WTC11 (cell line): ENCODE data around the gene GNA14. TPM values are rescaled to one million over a fixed set of nuclear protein-coding genes. Genes with fewer than 3 reads are reported as not detected.

Source experiments
- ATAC-seq: fragments of 200-7000 bp; cut with Tn5 transposase; 2 replicates; pipeline ENCODE4 v1.10.0; 2021; ENCODE audit warnings: mild to moderate bottlenecking, moderate library complexity
- CTCF ChIA-PET: fragments of 300-600 bp; sonication (Branson Sonifier 250); formaldehyde crosslinking; loops from one replicate; lab custom pipeline; 2021; ENCODE audit warnings: antibody characterized with exemption; lab: Charles Lee
- POLR2A ChIA-PET: fragments of 350-600 bp; sonication (Branson Sonifier 250); formaldehyde crosslinking; loops from one replicate; lab custom pipeline; 2021; ENCODE audit warnings: antibody characterized with exemption; lab: Charles Lee
- DNase-seq: peaks from one replicate; pipeline ENCODE4 v3.0.0; 2021; ENCODE audit warnings: low spot score
- H3K27ac Mint-ChIP-seq: 2 replicates; pipeline ENCODE4 v1.8.0; 2021; ENCODE audit warnings: mixed read lengths
- H3K27me3 Mint-ChIP-seq: 2 replicates; pipeline ENCODE4 v1.8.0; 2021; ENCODE audit warnings: low read depth, mild to moderate bottlenecking, moderate library complexity, mixed read lengths
- H3K36me3 Mint-ChIP-seq: 2 replicates; pipeline ENCODE4 v1.8.0; 2021; ENCODE audit warnings: mixed read lengths
- H3K4me1 Mint-ChIP-seq: 2 replicates; pipeline ENCODE4 v1.8.0; 2022; ENCODE audit warnings: mixed read lengths
- H3K4me3 Mint-ChIP-seq: 2 replicates; pipeline ENCODE4 v1.8.0; 2021; ENCODE audit warnings: mild to moderate bottlenecking, moderate library complexity, mixed read lengths
- H3K9me3 Mint-ChIP-seq: 2 replicates; pipeline ENCODE4 v1.8.0; 2021; ENCODE audit warnings: mixed read lengths
- ATF1 ChIP-seq: sonication (generic); formaldehyde crosslinking; IDR thresholded peaks from 2 replicates; pipeline ENCODE4 v1.8.1; 2023; ENCODE audit warnings: mild to moderate bottlenecking, moderate library complexity, missing genetic modification reagents
- ATF2 ChIP-seq: sonication (generic); formaldehyde crosslinking; IDR thresholded peaks from 2 replicates; pipeline ENCODE4 v1.8.1; 2022; ENCODE audit warnings: low read depth, missing genetic modification reagents, borderline replicate concordance
- CBFB ChIP-seq: sonication (generic); formaldehyde crosslinking; IDR thresholded peaks from 2 replicates; pipeline ENCODE4 v1.8.1; 2022; ENCODE audit warnings: mild to moderate bottlenecking, low read depth, missing genetic modification reagents
- ETV6 ChIP-seq: sonication (generic); formaldehyde crosslinking; IDR thresholded peaks from 2 replicates; pipeline ENCODE4 v1.8.1; 2022; ENCODE audit warnings: mild to moderate bottlenecking, missing genetic modification reagents
- HMGXB4 ChIP-seq: sonication (generic); formaldehyde crosslinking; IDR thresholded peaks from 2 replicates; pipeline ENCODE4 v1.8.1; 2023; ENCODE audit warnings: mild to moderate bottlenecking, moderate library complexity, missing genetic modification reagents
- IRF2 ChIP-seq: sonication (generic); formaldehyde crosslinking; IDR thresholded peaks from 2 replicates; pipeline ENCODE4 v1.8.0; 2022; ENCODE audit warnings: low read depth, missing genetic modification reagents, borderline replicate concordance
- JAZF1 ChIP-seq: fragments of 250-450 bp; sonication (Bioruptor Pico); IDR thresholded peaks from 2 replicates; pipeline ENCODE4 v1.9.0; 2021; ENCODE audit warnings: moderate library complexity, mild to moderate bottlenecking, inconsistent platforms
- NFATC4 ChIP-seq: fragments of 250-450 bp; sonication (Bioruptor Pico); IDR thresholded peaks from 2 replicates; pipeline ENCODE4 v1.9.0; 2021; ENCODE audit warnings: mild to moderate bottlenecking
- NFE2L1 ChIP-seq: sonication (generic); formaldehyde crosslinking; IDR thresholded peaks from 2 replicates; pipeline ENCODE4 v1.8.1; 2023; ENCODE audit warnings: missing genetic modification reagents
- SMAD4 ChIP-seq: sonication (generic); formaldehyde crosslinking; IDR thresholded peaks from 2 replicates; pipeline ENCODE4 v1.8.0; 2022; ENCODE audit warnings: mild to moderate bottlenecking, missing genetic modification reagents
- TCF7 ChIP-seq: sonication (generic); formaldehyde crosslinking; IDR thresholded peaks from 2 replicates; pipeline ENCODE4 v1.8.0; 2022; ENCODE audit warnings: mild to moderate bottlenecking, low read depth, missing genetic modification reagents, moderate library complexity
- TEAD1 ChIP-seq: sonication (generic); formaldehyde crosslinking; IDR thresholded peaks from 2 replicates; pipeline ENCODE4 v1.8.0; 2022; ENCODE audit warnings: mild to moderate bottlenecking, missing genetic modification reagents
- ZMAT4 ChIP-seq: fragments of 250-450 bp; sonication (Bioruptor Pico); IDR thresholded peaks from 2 replicates; pipeline ENCODE4 v1.9.0; 2021; ENCODE audit warnings: mild to moderate bottlenecking
- ZNF219 ChIP-seq: sonication (generic); formaldehyde crosslinking; IDR thresholded peaks from 2 replicates; pipeline ENCODE4 v1.8.0; 2023; ENCODE audit warnings: missing genetic modification reagents, mild to moderate bottlenecking, borderline replicate concordance
- ZNF671 ChIP-seq: fragments of 250-450 bp; sonication (Bioruptor Pico); IDR thresholded peaks from 2 replicates; pipeline ENCODE4 v1.8.0; 2021; ENCODE audit warnings: mild to moderate bottlenecking
- ZSCAN18 ChIP-seq: fragments of 250-450 bp; sonication (Bioruptor Pico); IDR thresholded peaks from 2 replicates; pipeline ENCODE4 v2.1.2; 2022; ENCODE audit warnings: mild to moderate bottlenecking, moderate library complexity
- total RNA-seq: library from RNA; stranded (reverse); gene quantifications from 3 replicates; pipeline ENCODE4 v1.2.3, GENCODE V29; 2021
- TF ChIP-seq, protein P1 (sequence below): sonication (generic); formaldehyde crosslinking; IDR thresholded peaks from 2 replicates; pipeline ENCODE4 v1.8.0; 2022; ENCODE audit warnings: mild to moderate bottlenecking, missing genetic modification reagents
- TF ChIP-seq, protein P2 (sequence below): sonication (generic); formaldehyde crosslinking; IDR thresholded peaks from 2 replicates; pipeline ENCODE4 v1.8.1; 2022; ENCODE audit warnings: missing genetic modification reagents, borderline replicate concordance
- TF ChIP-seq, protein P3 (sequence below): sonication (generic); formaldehyde crosslinking; IDR thresholded peaks from 2 replicates; pipeline ENCODE4 v1.8.1; 2023; ENCODE audit warnings: mild to moderate bottlenecking, missing genetic modification reagents
- TF ChIP-seq, protein P4 (sequence below): sonication (generic); formaldehyde crosslinking; IDR thresholded peaks from 2 replicates; pipeline ENCODE4 v1.8.1; 2022; ENCODE audit warnings: mild to moderate bottlenecking, moderate library complexity, missing genetic modification reagents

The GNA14 gene
- total RNA-seq, 1 experiment from 2014 or later: 26.7 TPM

GRCh38 chr9:77598991-77599390, 49.1 kb downstream of the GNA14 start:
- Mint-ChIP-seq H3K27ac (no peak overlapping the region), H3K36me3 (no peaks in the 10 kb centered on the region), H3K27me3 (no peaks in the 10 kb centered on the region)
- no peak for ATAC-seq
- CTCF ChIA-PET: no interaction called here
- POLR2A ChIA-PET: no interaction called here
- TF ChIP-seq HMGXB4 (CRISPR knock-in tag) (no peak), ATF2 (CRISPR knock-in tag) (no peak), ZNF219 (CRISPR knock-in tag) (no peak), SMAD4 (CRISPR knock-in tag) (no peak), ZSCAN18 (no peak), ATF1 (CRISPR knock-in tag) (no peak), TEAD1 (CRISPR knock-in tag) (no peak), CBFB (CRISPR knock-in tag) (no peak), ZNF671 (CRISPR knock-in tag) (no peak), ETV6 (CRISPR knock-in tag) (no peak), NFE2L1 (CRISPR knock-in tag) (no peak), TCF7 (CRISPR knock-in tag) (no peak), IRF2 (CRISPR knock-in tag) (no peak), JAZF1 (CRISPR knock-in tag) (no peak), NFATC4 (CRISPR knock-in tag) (no peak), ZMAT4 (CRISPR knock-in tag) (no peak)
- TF ChIP-seq, protein P1, sequence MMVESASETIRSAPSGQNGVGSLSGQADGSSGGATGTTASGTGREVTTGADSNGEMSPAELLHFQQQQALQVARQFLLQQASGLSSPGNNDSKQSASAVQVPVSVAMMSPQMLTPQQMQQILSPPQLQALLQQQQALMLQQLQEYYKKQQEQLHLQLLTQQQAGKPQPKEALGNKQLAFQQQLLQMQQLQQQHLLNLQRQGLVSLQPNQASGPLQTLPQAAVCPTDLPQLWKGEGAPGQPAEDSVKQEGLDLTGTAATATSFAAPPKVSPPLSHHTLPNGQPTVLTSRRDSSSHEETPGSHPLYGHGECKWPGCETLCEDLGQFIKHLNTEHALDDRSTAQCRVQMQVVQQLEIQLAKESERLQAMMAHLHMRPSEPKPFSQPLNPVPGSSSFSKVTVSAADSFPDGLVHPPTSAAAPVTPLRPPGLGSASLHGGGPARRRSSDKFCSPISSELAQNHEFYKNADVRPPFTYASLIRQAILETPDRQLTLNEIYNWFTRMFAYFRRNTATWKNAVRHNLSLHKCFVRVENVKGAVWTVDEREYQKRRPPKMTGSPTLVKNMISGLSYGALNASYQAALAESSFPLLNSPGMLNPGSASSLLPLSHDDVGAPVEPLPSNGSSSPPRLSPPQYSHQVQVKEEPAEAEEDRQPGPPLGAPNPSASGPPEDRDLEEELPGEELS: no peak
- TF ChIP-seq, protein P2, sequence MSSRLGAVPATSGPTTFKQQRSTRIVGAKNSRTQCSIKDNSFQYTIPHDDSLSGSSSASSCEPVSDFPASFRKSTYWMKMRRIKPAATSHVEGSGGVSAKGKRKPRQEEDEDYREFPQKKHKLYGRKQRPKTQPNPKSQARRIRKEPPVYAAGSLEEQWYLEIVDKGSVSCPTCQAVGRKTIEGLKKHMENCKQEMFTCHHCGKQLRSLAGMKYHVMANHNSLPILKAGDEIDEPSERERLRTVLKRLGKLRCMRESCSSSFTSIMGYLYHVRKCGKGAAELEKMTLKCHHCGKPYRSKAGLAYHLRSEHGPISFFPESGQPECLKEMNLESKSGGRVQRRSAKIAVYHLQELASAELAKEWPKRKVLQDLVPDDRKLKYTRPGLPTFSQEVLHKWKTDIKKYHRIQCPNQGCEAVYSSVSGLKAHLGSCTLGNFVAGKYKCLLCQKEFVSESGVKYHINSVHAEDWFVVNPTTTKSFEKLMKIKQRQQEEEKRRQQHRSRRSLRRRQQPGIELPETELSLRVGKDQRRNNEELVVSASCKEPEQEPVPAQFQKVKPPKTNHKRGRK (CRISPR knock-in tag): no peak
- TF ChIP-seq, protein P3, sequence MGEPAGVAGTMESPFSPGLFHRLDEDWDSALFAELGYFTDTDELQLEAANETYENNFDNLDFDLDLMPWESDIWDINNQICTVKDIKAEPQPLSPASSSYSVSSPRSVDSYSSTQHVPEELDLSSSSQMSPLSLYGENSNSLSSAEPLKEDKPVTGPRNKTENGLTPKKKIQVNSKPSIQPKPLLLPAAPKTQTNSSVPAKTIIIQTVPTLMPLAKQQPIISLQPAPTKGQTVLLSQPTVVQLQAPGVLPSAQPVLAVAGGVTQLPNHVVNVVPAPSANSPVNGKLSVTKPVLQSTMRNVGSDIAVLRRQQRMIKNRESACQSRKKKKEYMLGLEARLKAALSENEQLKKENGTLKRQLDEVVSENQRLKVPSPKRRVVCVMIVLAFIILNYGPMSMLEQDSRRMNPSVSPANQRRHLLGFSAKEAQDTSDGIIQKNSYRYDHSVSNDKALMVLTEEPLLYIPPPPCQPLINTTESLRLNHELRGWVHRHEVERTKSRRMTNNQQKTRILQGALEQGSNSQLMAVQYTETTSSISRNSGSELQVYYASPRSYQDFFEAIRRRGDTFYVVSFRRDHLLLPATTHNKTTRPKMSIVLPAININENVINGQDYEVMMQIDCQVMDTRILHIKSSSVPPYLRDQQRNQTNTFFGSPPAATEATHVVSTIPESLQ: no peak
- TF ChIP-seq, protein P4, sequence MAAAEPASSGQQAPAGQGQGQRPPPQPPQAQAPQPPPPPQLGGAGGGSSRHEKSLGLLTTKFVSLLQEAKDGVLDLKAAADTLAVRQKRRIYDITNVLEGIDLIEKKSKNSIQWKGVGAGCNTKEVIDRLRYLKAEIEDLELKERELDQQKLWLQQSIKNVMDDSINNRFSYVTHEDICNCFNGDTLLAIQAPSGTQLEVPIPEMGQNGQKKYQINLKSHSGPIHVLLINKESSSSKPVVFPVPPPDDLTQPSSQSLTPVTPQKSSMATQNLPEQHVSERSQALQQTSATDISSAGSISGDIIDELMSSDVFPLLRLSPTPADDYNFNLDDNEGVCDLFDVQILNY (CRISPR knock-in tag): no peak
- TF ChIP-seq, all 79 proteins: peak for 0
- H3K4me1 Mint-ChIP-seq: peaks cover 90% of the 10 kb centered on the region
- no peaks in the 10 kb centered on the region for H3K9me3 Mint-ChIP-seq
- no peak for DNase-seq
- no peak overlapping the region for H3K4me3 Mint-ChIP-seq
